Testis (tissue), 3 donors: ENCODE measurements around the gene CNTROB. TPM values are rescaled to one million over a fixed set of nuclear protein-coding genes. Genes with fewer than 3 reads are reported as not detected.

Source experiments
- DNase-seq: peaks from one replicate; pipeline ENCODE4 v3.0.0-alpha.2; 2019
- H3K27ac ChIP-seq, 2 donors: fragments of 200-600 bp; sonication (generic); one replicate each; pipeline ENCODE4 v1.5.1; 2019
- H3K27me3 ChIP-seq: fragments of 200-600 bp; sonication (generic); one replicate; pipeline ENCODE4 v1.5.1; 2019
- H3K36me3 ChIP-seq: fragments of 200-600 bp; sonication (generic); one replicate; pipeline ENCODE4 v1.5.1; 2017; ENCODE audit warnings: low read depth; ENCODE audit errors: missing control alignments
- H3K4me1 ChIP-seq: fragments of 200-600 bp; sonication (generic); one replicate; pipeline ENCODE4 v1.5.1; 2019
- H3K4me3 ChIP-seq, 2 donors: fragments of 200-600 bp; sonication (generic); one replicate each; pipeline ENCODE4 v1.5.1; 2017 to 2019
- H3K9me3 ChIP-seq: fragments of 200-600 bp; sonication (generic); one replicate; pipeline ENCODE4 v1.5.1; 2017
- POLR2A ChIP-seq: fragments of 450-650 bp; IDR thresholded peaks from one replicate; pipeline ENCODE4 v1.6.1; 2017; ENCODE audit warnings: antibody characterized with exemption, mild to moderate bottlenecking, moderate library complexity
- WGBS, 2 donors: methylation state at CpG; one replicate each; pipeline ENCODE4 v1.1.5; 2018; 5-methylcytosine and 5-hydroxymethylcytosine counted together
- intact Hi-C: fragments of 100-400 bp; cut with DNase I; formaldehyde crosslinking; loops from one replicate; pipeline ENCODE4 v1.15.1; 2023; ENCODE audit warnings: low total_unique reads
- polyA plus RNA-seq: library from polyadenylated mRNA; stranded (reverse); fragments of 350-450 nt; fragmentation: Illumina TruSeq; extraction: RNeasy Lipid Tissue Mini Kit (QIAGEN cat#74804); gene quantifications from one replicate; pipeline ENCODE4 v1.2.3, GENCODE V29; 2014; ENCODE audit warnings: low read depth, low replicate concordance; ENCODE audit not compliant: insufficient read depth
- total RNA-seq, 2 donors: library from RNA; depleted of rRNA; stranded (reverse); fragments of >200 nt; gene quantifications; one replicate each; pipeline ENCODE4 v1.2.3, GENCODE V29; 2016
- TF ChIP-seq, protein P1 (sequence below), 3 experiments: fragments of 450-650 bp in 2 of 3; fragments of 200-600 bp in 1 of 3; sonication (generic) in 1 of 3; IDR thresholded peaks; one replicate each; pipeline ENCODE4 v1.5.1; 2016 to 2019; ENCODE audit warnings: antibody characterized with exemption in 3 of 3, mild to moderate bottlenecking in 2 of 3, moderate library complexity in 1 of 3

Gene CNTROB
- total and polyA plus RNA-seq, 3 donors from 2014 or later = 79.2 to 153 (median 111) TPM

DNA sequence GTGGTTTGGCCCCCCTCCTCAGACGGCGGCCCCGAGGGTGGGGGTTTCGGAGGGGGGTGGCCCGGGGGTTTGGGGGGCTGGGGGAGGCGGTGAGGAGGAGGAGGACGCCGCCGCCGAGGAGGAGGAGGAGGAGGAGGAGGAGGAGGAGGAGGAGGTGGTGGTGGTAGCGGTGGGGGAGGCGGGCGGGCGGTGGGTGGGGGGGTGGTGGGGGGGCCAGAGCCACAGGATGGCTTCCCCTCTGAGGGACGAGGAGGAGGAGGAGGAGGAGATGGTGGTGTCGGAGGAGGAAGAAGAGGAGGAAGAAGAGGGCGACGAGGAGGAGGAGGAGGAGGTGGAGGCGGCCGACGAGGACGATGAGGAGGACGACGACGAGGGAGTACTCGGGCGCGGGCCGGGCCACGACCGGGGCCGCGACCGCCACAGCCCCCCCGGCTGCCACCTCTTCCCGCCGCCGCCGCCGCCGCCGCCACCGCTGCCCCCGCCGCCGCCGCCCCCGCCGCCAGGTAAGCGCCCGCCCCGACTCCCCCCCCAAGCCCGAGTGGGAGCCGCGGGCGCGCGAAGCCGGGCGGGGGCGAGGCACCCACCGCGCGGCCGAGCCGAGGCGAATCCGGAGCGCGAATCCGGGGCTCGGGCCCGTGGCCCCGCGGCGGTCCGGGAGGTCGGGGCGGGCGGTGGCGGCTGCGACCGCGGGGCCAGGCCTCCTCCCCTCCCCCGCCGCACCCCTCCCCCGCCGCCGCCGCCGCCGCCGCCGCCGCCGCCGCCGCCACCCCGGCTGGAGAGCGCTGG lies 47.2 kb upstream of the CNTROB start:
- DNase-seq = peak; percentile 28
- Histone ChIP-seq H3K36me3 (no peaks in the 10 kb centered on the region), H3K27me3 (no peaks in the 10 kb centered on the region), H3K4me3 (peak overlapping the region; percentile 74 to 78), H3K9me3 (no peaks in the 10 kb centered on the region), H3K4me1 (peaks cover 46% of the 10 kb centered on the region), H3K27ac (peak overlapping the region; percentile 87 to 91)
- intact Hi-C loops = no loop called here
- TF ChIP-seq, protein P1, sequence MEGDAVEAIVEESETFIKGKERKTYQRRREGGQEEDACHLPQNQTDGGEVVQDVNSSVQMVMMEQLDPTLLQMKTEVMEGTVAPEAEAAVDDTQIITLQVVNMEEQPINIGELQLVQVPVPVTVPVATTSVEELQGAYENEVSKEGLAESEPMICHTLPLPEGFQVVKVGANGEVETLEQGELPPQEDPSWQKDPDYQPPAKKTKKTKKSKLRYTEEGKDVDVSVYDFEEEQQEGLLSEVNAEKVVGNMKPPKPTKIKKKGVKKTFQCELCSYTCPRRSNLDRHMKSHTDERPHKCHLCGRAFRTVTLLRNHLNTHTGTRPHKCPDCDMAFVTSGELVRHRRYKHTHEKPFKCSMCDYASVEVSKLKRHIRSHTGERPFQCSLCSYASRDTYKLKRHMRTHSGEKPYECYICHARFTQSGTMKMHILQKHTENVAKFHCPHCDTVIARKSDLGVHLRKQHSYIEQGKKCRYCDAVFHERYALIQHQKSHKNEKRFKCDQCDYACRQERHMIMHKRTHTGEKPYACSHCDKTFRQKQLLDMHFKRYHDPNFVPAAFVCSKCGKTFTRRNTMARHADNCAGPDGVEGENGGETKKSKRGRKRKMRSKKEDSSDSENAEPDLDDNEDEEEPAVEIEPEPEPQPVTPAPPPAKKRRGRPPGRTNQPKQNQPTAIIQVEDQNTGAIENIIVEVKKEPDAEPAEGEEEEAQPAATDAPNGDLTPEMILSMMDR (IDR thresholded peaks at IDR 0.05) = no peak
- no peak for TF ChIP-seq POLR2A
- 1 to 2% methylated on average over 28 to 51 of the region's 100 CpGs for WGBS, 2 donors

DNA sequence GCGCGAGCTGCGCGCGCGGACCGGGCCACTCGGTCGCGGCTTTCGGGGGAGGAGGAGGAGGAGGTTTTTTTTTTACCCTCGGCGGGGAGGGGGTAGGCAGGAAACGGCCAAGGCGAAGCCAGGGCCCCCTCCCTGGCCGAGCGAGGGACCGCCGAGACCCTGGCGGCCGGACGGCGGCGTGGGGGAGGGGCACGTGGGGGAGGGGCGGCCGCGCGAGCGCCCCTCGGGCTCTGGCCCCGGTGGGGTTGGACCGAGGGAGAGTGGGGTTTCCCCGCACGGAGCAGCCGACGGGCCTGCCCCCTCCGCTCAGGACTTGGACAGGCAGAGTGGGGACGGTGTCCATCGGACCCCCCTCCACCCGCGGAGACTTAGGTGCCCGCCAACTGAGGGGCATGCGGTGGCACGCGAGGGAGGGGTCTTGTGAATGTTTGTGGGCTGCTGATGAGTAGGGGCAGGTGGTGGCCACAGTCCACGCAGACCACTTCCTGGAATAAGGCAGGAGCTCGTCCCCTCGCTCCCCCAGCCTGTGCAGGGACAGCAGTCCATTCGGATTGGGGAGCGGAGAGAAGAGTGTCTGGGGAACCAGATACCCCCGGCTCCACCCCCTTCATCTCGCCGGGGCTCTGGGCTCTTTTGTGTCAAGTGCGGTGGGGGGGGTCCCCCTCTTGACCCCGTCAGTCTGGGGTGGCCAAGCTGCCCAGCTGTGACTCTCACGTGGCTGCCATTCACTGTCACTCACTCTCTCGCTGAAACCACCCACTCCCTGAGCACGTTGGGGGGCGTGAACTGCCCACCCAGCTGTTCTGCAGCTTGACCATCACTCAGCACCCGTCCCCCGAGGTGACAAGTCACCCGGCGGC lies 46.4 kb upstream of the CNTROB start:
- no peaks in the 10 kb centered on the region for H3K9me3 ChIP-seq
- WGBS, 2 donors = 0% methylated on average over 19 to 51 of the region's 64 CpGs
- no peaks in the 10 kb centered on the region for H3K27me3 ChIP-seq
- intact Hi-C loops = no loop called here
- peaks cover 49% of the 10 kb centered on the region for H3K4me1 ChIP-seq
- DNase-seq = peak; percentile 56
- peak overlapping the region; percentile 74 to 78 for H3K4me3 ChIP-seq
- H3K36me3 ChIP-seq = no peaks in the 10 kb centered on the region
- no peak for TF ChIP-seq POLR2A
- TF ChIP-seq, protein P1 (IDR thresholded peaks at IDR 0.05) = no peak
- peak overlapping the region; percentile 87 to 91 for H3K27ac ChIP-seq

DNA sequence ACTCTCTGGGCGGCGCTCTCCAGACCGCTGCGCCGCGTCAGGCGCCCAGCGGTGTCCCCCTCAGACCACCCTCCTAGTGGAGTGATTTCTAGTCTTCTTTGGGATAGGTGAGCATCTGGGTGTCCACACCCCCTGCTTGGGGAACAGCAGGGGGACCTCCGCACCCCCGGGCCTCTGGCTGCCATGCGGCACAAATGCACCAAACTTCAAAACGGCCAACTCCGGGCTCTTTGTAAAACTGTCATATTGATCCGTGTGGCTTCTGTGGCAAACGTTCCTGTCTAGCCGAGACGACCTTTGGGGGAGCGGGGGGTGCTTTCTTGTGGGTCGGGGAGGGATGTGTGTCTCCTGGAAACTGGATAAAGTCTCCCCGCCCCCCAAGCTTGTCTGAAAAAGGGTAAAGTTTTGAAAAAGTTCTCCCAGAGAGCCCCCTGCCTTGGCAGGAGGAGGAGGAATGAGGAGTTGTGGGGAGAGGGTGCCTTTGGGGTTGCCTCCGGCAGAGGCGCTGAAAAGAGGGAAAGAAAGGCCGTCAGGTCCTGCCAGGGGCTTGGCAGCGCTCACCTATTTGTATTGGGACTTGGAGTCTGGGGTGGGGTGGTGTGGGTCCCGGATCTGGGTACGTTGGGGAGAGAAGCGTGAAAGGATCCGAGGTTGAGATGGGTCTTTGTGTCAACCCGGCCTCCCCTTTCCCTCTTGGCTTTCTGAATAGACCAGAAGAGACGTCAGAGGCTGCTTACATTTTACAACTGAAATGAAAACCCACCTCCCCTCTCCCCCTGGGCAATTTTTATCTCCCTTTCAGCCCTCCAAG lies 45.6 kb upstream of the CNTROB start:
- intact Hi-C loops = no loop called here
- 1 to 2% methylated on average over 15 to 30 of the region's 30 CpGs for WGBS, 2 donors
- peak; percentile 60 for DNase-seq
- Histone ChIP-seq H3K9me3 (no peaks in the 10 kb centered on the region), H3K36me3 (no peaks in the 10 kb centered on the region), H3K4me1 (peaks cover 49% of the 10 kb centered on the region), H3K27ac (peak overlapping the region; percentile 87 to 91), H3K27me3 (no peaks in the 10 kb centered on the region), H3K4me3 (peak overlapping the region; percentile 74 to 78)
- no peak for TF ChIP-seq POLR2A
- TF ChIP-seq, protein P1 (IDR thresholded peaks at IDR 0.05) = no peak

DNA sequence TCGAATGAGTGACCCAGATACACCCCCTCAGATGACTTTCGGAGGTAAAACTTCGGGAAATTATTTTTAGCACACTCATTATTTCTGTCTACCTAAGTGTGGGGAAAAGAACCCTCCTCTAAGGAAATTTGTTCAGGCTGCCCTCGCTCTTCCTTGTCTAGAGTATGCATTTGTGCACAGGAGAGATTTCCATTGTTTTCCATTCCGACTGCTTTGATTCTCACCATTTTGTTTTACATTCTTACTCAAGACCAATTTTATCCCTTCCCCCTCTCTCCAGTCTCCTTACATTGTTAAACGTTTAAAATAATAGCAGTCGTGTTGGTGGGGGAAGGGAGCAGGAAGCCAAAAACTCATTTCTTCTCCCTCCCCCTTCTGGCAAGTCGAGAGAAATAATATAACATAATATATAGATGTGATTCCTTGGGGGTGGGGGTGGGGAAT lies 44.9 kb upstream of the CNTROB start:
- TF ChIP-seq, protein P1 (IDR thresholded peaks at IDR 0.05) = peak in 1 of 3 experiments; percentile 15
- no peak for TF ChIP-seq POLR2A
- no peak for DNase-seq
- 0 to 2% methylated on average over 8 of the region's 8 CpGs for WGBS, 2 donors
- intact Hi-C loops = no loop called here
- peaks cover 49% of the 10 kb centered on the region for H3K4me1 ChIP-seq
- H3K27ac ChIP-seq = peak overlapping the region; percentile 87 to 91
- H3K4me3 ChIP-seq = peak overlapping the region; percentile 27 to 74
- H3K9me3 ChIP-seq = no peaks in the 10 kb centered on the region
- no peaks in the 10 kb centered on the region for H3K36me3 ChIP-seq
- H3K27me3 ChIP-seq = no peaks in the 10 kb centered on the region
